Ecto neural progenitor cell (in vitro differentiated cells): Measurements from ENCODE around the gene DEAF1.

Experiments used
- DNase-seq: peaks from one replicate; pipeline ENCODE4 v3.0.0-alpha.2; 2018; ENCODE audit warnings: low spot score

The DEAF1 gene

DNA sequence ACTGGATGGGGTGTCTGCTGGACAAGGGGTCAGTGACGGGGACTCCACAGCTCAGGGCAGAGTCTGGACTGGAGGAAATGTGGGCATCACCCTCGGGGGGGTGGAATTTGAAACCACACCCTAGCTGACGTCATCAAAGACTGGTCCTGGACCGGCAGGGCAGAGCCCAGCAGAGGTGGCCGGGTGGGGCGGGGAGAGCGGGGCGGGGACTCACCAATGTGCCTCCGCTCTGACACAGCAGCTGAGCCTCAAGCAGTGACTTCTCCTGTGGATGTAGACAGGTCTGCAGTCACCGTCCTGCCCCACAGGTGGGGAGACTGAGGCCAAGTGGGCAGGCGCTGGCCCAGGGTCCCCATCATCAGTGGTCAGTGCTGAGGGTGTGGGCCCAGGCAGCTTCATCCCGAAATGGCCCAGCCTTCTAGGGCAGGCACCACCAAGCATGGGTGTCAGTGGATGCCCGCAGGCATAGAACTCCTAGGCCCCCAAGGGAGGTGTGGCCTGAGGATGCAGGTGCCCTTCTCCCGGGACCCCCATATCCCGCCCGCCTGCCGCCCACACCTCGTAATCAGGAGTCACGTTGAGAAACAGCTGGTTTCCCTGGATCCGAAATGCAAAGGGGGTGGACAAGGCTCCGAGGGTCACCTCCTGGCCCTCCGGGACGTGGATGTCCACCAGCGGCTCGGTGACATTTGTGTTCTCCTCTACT, 70.9 kb downstream of the DEAF1 start:
- no peak for DNase-seq

DNA sequence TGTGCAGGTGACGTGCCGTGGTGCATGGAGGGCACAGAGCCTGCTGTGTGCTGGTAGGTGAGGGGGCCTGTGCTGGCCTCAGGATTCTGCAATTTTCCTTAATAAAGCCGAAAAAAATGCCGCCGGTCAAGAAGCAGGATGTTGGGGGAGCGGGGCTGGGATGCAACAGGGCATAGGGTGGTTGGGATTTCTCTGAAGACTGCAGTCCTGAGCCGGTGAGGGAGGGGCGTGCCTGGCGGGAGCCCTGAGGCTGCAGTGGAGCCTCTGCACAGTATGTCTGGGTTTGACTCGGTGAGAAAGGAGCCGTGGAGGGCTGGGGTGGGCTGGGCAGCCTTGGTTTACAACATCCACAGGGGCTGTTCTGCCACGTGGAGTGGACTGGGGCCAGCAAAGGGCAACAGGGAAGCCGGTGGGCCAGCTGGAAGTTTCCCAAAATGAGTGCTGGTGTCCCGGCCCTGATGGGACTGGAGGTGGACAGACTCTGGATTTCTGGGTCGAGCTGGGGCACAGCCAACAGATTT, 71.6 kb downstream of the DEAF1 start:
- DNase-seq = peak; percentile 40

DNA sequence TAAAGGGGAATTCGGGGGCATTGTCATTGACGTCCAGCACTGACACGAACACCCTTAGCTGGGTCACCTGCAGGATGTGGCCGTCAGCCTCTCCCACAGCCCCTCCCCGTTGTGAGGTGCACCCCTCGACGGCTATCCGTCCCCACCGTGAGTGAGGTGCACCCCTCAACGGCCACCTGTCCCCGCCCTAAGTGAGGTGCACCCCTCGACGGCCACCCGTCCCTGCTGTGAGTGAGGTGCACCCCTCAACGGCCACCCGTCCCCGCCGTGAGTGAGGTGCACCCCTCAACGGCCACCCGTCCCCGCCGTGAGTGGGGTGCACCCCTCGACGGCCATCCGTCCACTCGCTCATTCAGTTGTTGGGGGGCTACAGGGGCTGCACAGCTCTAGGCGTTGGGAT, 73.2 kb downstream of the DEAF1 start:
- no peak for DNase-seq

DNA sequence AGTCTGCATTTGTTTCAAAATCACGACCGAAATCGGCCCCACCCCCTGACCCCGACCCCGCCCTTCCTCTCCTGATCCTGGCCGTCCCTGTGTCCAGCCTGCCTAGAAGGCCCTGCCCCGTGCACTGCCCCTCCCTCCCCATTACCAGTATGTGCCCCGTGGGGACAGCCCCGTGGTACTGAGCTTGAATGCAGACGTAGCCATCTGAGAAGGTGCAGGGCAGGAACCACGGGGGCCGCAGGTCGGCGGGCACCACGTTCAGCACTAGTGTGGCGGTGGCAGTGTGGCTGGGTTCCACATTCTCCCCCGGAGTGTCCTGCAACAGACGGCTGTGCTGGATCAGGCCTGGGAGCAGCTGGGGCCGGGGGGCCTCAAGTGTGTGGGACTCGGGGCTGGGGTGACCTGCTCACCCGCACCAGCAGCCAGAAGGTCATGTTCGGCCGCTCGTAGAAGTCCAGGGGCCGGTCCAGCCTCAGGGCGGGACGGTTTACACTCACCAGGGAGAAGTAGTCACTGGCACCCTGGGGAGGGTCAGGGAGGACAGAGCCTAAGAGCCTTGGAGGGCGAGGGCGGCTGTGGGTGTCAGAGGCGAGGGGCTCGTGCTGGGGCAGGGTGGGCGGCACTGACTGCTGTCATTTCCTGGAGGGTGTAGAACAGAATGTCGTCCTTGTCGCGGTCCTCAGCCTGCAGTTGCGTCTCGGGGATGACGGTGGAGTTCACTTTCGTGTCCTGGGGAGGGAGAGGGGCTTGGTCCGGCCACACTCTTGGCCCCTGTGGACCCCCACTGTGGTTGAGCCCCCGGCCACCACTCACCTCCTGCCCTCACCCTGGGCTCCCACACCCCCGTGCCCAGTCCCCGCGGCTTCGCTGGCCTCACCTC, 73.8 kb downstream of the DEAF1 start:
- DNase-seq = no peak

DNA sequence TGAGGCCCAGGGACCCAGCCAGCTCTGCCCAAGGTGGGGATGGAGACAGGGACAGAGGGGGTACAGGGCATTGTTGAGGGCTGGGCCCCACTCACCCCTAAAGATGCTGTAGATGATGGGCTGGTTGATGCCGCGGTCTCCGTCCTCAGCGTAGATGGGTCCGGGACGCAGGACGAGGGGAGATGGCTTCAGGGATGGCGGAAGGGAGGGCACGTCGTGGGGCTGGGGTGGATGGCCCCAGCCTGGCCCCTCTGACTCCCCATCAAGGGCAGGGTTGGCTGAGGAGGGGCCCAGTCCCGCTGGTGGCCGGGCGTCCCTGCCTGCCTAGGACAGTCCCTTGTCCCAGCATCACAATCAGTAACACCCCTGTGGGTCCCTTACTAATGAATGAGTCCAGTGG, 74.8 kb downstream of the DEAF1 start:
- no peak for DNase-seq

DNA sequence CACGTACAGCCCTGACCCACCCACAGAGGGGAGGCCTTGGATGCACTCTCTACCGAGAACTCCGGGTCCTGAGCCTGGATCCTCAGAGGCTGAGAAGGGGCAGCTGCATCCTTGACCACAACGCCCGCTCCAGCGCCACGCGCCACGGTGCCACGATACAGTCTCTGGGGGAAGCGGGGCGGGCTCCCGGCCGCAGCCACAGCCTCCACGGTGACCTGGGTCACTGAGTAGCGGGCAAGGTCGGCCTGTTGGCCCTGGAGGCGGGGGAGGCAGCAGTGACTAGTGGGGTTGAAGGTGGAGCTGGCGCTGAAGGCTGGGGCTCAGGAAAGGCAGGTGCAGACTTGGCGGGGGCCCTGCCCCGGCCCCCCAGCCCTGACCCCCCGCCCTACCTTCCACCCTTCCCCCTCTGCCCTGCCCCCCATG, 75.4 kb downstream of the DEAF1 start:
- DNase-seq = no peak

DNA sequence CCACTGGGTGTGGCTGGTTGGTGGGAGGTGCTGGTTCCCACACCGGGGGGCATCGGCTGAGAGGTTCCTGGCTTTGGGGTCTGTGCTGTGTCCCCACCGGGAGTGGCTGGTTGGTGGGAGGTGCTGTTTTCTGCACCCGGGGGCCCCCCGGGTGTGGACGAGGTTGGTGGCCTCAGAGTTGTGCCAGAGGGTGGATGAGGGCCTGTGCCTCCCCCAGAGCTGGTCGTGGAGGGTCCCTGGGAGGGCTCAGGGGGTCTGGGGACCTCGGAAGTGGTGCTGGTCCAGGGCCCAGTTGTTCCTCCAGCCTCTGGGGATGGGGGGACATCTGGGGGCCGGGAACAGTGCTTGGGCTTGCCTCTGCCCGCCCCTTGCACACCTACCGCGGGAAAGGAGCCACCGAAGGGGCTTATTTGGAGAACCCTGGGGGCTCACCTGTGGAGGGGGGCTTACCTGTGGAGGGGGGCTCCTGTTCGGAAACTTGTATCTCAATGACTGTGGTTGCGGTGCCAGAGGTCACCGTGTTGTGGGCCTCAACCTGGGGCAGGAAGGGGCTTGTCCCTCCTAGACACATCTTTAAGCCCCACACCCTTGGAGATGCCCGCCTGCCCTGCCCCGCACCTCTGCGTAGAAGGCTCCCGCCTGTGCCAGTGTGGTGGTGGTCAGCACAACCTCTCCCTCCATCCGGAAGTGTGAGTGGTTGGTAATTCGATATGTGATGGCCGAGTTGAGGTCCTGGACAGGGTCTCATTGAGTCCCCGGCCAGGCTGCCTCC, 76.0 kb downstream of the DEAF1 start:
- no peak for DNase-seq

DNA sequence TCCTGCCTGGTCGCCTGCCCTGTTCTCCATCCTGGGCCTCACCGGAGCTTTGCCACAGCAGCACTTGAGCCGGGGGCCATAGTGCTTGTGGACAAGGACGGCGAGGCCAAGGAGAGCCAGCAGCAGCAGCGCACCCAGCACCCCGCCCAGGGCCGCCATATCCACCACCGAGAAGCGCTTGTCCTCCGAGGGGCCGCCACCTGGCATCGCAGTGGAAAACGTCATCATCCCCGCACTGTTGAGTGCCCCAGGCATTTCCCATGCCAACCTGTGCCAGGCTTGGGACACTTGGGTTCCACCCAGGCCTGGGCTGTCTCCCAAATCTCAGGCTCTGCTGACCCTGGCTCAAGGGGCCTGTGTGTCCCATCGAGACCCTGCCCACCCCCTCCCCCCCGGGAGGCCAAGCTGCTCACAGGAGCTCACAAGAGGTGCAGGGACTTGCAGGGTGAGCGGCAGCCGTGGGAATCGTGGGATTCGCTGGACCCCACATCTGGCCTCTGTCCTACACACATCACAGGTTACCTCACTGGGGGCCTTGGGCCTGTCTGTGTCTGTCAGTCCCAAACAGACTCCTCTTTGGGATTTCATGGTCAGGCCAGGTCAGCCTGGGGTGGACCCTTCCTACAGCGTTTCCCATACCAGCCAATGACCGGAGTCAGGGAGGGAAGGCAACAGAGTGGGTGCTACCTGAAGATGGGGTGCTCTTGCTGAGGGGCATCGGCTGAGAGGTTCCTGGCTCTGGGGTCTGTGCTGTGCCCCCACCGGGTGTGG, 76.9 kb downstream of the DEAF1 start:
- DNase-seq = no peak

DNA sequence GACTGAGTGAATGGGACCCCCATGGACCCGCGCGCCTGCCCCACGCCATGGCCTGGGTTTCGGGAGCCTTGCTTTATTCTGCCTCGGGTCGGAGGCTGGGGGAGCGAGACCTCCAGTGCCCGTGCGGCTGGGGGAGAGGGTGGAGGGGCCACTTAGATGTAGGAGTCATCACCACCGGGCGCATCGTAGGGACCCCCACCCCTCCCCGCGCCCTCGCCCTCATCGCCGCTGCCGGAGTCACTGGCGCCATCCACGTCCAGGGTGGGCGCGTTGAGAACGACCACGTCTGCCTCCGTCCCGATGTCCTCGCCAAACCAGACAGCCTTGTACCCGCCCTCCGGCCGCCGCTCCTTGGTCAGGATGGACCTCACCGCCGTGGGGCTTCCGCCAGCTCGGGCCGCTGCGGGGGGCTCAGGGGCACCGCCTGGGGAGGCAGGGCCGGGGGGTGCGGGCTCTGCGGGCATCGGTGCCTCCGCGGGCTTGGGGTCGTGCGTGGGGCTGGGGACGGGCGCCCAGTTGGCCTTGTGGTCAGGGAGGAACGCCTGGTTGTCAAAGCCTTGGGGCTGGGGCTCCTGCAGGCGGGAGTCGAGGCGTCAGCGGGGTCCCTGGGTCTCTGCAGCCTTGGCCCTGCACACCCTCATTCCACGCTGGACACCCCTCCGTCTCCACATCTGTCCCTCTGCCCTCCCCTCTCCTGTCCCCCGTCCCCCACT, 77.7 kb downstream of the DEAF1 start:
- DNase-seq = no peak

DNA sequence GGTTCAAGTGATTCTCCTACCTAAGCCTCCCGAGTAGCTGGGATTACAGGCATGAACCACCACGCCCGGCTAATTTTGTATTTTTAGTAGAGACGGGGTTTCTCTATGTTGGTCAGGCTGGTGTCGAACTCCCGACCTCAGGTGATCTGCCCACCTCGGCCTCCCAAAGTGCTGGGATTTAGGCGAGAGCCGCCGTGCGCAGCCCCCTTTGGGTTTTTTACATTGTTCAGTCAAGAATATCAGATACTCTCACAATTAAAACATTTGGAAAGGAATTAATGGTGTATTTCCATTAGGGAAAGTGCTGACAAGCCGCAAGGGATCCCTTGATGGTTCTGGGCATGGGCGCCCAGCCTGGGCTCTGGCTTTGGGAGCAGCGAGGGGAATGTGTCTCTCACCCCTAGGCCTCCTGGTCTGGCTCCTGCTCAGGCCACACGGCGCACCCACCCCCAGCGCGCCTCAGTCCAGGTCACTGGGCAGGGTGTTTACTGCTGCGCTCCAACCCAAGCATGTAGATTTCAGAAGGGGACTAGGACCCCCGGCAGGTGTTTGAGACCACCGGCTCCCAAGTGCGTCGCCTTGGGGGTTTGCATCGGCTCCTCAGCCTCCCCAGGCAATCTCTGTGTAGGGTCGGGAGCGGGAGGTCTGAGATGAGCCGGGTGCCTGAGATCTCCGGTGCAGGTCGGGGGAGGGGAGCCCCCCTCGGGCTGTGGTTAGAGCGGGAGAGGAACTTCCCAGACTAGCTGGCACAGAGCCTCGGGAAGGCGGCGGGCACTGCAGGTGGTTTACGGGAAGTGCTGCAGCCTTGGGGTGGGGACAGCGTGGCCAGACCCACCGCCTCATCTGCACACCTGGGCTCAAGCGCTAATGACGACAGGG, 78.5 kb downstream of the DEAF1 start:
- DNase-seq = no peak

DNA sequence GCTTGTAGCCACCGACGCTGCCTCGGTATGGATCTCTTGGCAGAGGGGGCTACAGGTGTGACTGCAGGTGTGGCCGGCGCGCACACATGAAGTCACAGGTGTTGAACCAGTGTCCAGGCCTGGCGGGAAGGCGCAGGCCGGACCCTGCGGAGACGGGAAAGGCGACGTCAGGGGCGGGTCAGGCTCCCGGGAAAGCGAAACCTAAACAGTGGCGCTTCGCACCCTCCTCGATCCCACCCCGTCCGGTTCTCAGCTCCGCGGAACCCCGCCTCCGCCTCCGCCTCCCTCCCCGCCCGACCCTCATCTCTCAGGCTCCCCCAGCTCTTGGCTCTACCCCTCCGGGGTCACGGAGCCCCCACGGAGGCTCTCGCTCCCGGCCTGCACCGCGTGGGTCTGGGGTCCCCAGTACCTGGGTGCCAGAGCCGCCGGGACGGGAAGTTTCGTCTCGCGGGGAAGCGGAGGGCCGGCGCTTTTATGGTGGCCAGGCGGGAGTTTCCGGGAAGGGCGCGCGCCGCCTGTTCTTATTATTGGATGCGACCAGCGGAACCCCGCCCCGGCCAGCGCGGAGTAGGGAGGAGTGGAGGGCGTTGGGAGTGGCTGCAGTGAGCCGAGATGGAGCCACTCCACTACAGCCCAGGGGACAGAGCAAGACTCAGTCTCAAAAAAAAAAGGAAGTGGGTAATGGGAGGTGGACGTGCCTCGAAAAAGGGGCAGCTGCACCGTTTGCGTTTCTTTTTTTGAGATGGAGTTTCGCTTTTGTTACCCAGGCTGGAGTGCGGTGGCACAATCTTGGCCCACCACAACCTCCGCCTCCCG, 79.3 kb downstream of the DEAF1 start, which contains the start of gene IRF7:
Gene IRF7 (minus strand): TSS at position 447 of the 816 bp plus-strand sequence. CDS start 586 bp downstream, outside the sequence.
- DNase-seq = peak; percentile 93

DNA sequence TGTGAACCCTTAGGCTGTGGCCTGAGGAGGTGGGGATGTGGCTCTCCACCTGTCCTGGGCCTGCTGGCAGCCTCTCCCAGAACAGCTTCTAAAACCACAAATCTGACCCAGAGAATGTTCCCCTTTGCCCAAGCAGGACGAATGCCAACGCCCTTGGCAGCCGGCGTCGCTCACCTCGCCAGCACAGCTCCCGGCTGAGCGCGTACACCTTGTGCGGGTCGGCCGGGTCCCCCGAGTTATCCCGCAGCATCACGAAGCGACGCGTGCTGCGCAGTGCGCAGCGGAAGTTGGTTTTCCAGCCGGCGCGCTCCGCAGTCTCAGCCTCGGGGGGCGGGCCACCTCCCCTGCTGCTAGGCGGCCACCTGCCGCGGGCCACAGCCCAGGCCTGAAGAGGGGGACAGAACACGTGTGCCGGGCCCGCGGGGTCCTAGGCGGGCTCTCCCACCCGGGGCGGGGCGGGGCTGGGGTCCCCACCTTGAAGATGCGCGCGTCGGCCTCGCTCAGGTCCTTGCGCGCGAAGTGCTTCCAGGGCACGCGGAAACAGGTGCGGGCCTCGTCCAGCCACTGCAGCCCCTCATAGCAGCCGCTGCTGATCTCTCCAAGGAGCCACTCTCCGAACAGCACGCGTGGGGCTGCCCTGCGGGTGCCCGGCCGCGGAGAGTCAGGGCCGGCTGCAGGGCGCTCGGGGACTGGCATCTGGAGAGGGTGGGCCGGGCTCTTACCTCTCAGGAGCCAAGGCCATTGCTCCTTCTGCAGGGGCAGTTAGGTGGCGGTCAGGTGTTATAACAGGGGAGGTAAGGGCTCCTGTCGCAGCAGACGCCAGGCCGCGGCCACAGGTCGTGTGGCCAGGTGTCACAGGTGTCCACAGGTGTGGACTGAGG, 80.2 kb downstream of the DEAF1 start:
- DNase-seq = no peak

DNA sequence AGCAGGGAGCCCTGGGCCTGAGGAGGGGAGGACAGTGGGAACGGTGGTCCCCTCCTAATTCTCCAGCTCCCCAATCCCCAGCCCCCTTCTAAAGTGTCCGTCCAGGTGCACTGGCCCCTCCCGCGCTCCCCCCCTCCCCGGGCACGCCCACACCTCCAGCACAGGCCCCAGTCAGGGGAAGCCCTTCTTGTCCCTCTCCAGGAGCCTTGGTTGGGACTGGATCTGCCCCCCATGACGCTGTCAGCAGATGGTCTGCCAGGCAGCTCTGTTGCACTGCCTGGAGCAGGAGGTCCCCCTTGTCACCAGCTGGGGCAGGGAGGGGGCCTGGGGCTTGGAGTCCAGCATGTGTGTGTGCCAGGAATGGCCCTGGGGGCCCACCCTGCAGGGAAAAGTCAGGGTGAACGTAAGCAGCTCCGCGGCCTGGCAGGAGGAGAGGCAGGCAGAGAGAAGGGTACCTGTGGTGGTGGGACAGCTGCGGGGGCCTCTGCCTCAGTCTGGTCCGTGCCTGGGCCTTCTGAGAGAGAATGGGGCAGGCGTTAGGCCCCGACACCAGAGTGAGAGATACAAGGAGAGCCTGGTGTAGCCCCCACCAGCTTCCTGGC, 80.9 kb downstream of the DEAF1 start:
- no peak for DNase-seq

DNA sequence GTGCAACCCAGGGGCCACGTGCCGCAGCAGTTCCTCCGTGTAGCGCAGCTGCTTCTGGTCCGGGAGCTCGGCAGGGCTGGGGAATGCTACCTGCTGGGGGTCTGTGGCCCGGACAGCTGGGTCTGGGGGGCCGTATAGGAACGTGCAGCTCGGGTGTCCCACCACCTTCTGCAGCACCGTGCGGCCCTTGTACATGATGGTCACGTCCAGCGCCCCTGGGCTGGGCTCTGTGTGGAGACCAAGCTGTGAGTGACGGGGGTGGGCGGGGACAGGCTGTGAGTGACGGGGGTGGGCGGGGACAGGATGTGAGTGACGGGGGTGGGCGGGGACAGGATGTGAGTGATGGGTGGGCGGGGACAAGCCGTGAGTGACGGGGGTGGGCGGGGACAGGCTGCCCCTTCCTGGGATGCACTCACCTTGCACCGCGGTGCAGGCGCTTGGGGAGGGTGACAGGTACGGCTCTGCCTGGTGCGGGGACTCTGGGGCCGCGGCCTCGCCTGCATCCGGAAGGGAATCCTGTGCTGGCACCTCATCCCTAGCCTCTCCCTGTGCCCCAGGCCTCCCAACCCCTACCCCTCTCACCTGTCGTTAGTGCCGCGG, 81.6 kb downstream of the DEAF1 start:
- DNase-seq = peak; percentile 85

DNA sequence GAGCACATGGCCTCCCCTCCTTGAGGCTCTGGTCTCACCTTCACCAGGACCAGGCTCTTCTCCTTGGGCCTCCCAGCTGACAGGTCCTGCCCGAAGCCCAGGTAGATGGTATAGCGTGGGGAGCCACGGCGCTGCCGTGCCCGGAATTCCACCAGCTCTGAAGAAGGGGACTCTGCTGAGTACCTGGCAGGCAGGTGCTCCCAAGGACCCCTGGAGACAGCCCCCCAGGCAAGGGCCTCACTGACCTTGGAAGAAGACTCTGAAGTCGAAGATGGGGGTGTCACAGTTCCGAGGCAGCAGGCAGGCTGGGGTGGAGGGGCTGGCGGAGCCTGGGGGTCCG, 82.1 kb downstream of the DEAF1 start:
- DNase-seq = no peak

DNA sequence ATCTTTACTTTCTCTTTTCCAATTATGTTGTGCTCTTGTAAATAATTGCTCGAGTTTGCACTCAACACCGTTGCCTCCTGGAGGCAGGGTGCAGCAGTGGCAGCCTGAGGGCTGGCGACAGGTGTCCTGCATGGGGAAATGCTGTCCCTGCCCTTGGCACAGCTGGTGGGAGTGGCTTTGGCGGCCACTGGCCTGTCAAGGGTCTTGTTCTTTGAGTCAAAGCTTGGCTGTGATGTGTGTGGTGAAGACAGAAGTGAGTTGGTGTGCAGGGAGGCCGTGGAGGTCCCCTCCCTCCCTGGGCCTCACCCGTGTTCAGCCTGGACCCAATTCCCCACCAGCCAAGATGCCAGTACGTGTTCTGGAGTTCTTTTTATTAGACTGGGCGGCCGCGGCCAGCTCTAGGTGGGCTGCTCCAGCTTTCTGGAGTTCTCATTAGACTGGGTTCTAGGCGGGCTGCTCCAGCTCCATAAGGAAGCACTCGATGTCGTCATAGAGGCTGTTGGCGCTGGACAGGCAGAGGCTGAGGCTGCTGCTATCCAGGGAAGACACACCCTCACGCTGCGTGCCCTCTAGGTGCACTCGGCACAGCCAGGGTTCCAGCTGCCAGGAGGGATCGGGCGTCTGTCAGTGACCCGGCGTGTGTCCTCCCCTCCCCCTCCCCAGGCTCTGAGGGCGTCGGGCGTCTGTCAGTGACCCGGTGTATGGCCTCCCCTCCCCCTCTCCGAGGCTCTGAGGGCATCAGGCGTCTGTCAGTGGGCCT, 82.6 kb downstream of the DEAF1 start:
- no peak for DNase-seq
